IMR-90 (cell line): ENCODE results near the gene CTDSPL.

Experiments
- BHLHE40 ChIP-seq: fragments of 150-350 bp; IDR thresholded peaks from 2 replicates; pipeline ENCODE4 v1.6.1; 2016; ENCODE audit warnings: mild to moderate bottlenecking, low read depth, low read length
- CEBPB ChIP-seq: IDR thresholded peaks from 2 replicates; pipeline ENCODE4 v1.6.1; 2012; ENCODE audit warnings: low read depth, low read length, improper control_type of control experiment
- MAFK ChIP-seq: IDR thresholded peaks from 2 replicates; pipeline ENCODE4 v1.6.1; 2012; ENCODE audit warnings: low read depth, low read length, improper control_type of control experiment
- NFE2L2 ChIP-seq: fragments of 150-350 bp; IDR thresholded peaks from 2 replicates; pipeline ENCODE4 v1.6.1; 2016; ENCODE audit warnings: low read depth, mild to moderate bottlenecking, low read length
- POLR2A ChIP-seq: IDR thresholded peaks from 2 replicates; pipeline ENCODE4 v1.6.1; 2012; ENCODE audit warnings: mild to moderate bottlenecking, low read depth, low read length
- RAD21 ChIP-seq: IDR thresholded peaks from 2 replicates; pipeline ENCODE4 v1.6.1; 2012; ENCODE audit warnings: low read length, improper control_type of control experiment
- SMC3 ChIP-seq: fragments of 150-350 bp; IDR thresholded peaks from 2 replicates; pipeline ENCODE4 v1.6.1; 2016; ENCODE audit warnings: low read depth, mild to moderate bottlenecking, antibody characterized with exemption, low read length, moderate library complexity
- USF2 ChIP-seq: fragments of 150-350 bp; IDR thresholded peaks from 2 replicates; pipeline ENCODE4 v1.6.1; 2017; ENCODE audit warnings: mild to moderate bottlenecking, antibody characterized with exemption, low read length, low read depth
- TF ChIP-seq, protein P1 (sequence below): conservative IDR thresholded peaks from 2 replicates; pipeline ENCODE4 v1.5.1; 2012; ENCODE audit warnings: mild to moderate bottlenecking, low read depth, low read length, improper control_type of control experiment
- TF ChIP-seq, protein P2 (sequence below): fragments of 150-350 bp; IDR thresholded peaks from 2 replicates; pipeline ENCODE4 v1.6.1; 2016; ENCODE audit warnings: low read depth, mild to moderate bottlenecking, low read length, moderate library complexity, borderline replicate concordance

DNA sequence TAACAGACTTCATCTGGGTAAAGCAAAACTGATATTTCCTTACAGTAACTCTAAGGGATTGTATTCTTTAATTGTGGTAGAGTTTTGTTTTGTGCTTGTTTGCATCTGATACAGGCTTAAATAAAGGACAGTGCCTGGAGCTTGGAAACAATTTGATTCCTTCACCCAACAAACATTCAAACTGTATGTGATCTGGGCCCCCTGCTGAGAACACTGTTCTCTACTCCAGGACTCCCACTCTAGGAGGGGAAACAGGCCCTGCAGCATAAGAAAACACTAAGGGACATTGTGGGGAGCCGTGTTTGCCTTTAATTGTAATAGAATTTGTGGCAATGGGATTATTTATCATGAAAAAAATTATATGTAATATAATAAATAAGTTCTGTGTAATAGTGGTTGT, 56.9 kb downstream of the CTDSPL start:
- TF ChIP-seq, protein P1, sequence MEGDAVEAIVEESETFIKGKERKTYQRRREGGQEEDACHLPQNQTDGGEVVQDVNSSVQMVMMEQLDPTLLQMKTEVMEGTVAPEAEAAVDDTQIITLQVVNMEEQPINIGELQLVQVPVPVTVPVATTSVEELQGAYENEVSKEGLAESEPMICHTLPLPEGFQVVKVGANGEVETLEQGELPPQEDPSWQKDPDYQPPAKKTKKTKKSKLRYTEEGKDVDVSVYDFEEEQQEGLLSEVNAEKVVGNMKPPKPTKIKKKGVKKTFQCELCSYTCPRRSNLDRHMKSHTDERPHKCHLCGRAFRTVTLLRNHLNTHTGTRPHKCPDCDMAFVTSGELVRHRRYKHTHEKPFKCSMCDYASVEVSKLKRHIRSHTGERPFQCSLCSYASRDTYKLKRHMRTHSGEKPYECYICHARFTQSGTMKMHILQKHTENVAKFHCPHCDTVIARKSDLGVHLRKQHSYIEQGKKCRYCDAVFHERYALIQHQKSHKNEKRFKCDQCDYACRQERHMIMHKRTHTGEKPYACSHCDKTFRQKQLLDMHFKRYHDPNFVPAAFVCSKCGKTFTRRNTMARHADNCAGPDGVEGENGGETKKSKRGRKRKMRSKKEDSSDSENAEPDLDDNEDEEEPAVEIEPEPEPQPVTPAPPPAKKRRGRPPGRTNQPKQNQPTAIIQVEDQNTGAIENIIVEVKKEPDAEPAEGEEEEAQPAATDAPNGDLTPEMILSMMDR: no peak
- TF ChIP-seq CEBPB: no peak
- no peak for TF ChIP-seq USF2
- TF ChIP-seq, protein P2, sequence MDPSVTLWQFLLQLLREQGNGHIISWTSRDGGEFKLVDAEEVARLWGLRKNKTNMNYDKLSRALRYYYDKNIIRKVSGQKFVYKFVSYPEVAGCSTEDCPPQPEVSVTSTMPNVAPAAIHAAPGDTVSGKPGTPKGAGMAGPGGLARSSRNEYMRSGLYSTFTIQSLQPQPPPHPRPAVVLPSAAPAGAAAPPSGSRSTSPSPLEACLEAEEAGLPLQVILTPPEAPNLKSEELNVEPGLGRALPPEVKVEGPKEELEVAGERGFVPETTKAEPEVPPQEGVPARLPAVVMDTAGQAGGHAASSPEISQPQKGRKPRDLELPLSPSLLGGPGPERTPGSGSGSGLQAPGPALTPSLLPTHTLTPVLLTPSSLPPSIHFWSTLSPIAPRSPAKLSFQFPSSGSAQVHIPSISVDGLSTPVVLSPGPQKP: no peak
- TF ChIP-seq POLR2A: no peak
- TF ChIP-seq BHLHE40: no peak
- TF ChIP-seq NFE2L2: no peak
- no peak for TF ChIP-seq MAFK
- no peak for TF ChIP-seq RAD21
- TF ChIP-seq SMC3: no peak
